T-helper 2 cell treated with Interferon-gamma antibody and Interleukin-4, amounts not matched to agents 100 ng/mL and 5 ng/mL, for 36 hours (primary cell): ENCODE measurements around the gene PDE1C. TPM values are rescaled to one million over a fixed set of nuclear protein-coding genes. Genes with fewer than 3 reads are reported as not detected.

Source experiments
- intact Hi-C: fragments of 100-400 bp; cut with micrococcal nuclease; formaldehyde crosslinking; loops from one replicate; pipeline ENCODE4 v1.15.1; 2023
- total RNA-seq: library from RNA; stranded (reverse); gene quantifications from 2 replicates; pipeline ENCODE4 v1.2.3, GENCODE V29; 2022

The PDE1C gene
- total RNA-seq, 1 donor from 2014 or later = not detected

GRCh38 chr7:31899356-31899927 lies 170.8 kb downstream of the PDE1C start:
- intact Hi-C loops = no loop called here

GRCh38 chr7:31896925-31897324 lies 173.3 kb downstream of the PDE1C start:
- intact Hi-C loops = no loop called here

- intact Hi-C loops = no loop called here
Measured at GRCh38 chr7:31894308-31894707, 175.9 kb downstream of the PDE1C start.

DNA sequence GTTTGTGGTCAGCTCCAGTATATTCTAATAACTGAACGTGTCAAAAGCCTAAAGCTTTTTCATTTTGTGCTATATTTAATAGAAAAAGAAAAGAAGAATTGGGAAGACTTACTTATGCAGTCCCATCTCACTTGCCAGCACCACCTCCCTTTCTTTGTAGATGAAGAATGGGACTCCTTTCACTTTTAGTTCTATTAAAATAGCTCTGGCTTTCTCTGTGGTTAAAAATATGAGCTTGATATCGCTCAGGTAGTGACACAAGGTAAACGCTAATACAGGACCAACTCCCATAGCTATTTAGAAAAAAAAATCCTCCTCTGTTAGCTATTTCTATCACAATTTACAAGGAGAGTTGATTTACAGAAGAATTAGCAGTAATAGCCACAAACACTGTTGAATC lies 176.8 kb downstream of the PDE1C start:
- intact Hi-C loops = no loop called here

DNA sequence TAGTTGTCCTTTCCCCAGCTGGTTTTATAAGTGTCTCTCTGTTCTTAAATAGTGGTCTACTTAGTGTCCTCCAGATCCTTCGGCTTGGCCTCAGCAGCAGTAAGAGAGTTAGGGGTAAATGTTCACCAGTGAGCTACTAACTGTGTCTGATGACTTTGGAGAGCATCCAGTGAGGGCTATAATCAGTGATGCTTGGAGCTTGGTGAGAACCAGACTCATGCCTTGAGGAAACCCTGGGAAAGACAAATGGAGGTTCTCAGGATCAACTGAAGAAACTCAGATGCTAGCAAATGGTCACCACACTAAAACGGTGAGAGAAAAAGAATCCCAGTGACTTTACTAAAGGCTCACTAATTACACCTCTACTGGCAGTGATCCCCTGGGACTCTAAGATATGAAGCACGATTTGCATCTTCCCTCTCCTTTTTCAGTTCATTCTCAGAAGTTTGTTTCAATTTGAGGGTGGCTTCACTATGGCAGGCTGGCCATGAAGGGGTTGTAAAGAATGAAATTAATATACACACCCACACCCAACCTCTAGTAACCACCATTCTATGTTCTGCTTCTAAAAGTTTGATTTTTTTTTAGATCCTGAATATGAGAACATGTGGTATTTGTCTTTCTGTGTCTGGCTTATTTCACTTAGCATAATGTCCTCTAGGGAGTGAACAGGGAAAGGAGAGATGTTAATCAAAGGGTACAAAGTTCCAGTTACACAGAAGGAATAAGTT lies 177.9 kb downstream of the PDE1C start:
- intact Hi-C loops = no loop called here

- intact Hi-C loops = no loop called here
Measured at GRCh38 chr7:31890766-31891165, 179.4 kb downstream of the PDE1C start.

- intact Hi-C loops = no loop called here
Measured at GRCh38 chr7:31890198-31890597, 180.0 kb downstream of the PDE1C start.

DNA sequence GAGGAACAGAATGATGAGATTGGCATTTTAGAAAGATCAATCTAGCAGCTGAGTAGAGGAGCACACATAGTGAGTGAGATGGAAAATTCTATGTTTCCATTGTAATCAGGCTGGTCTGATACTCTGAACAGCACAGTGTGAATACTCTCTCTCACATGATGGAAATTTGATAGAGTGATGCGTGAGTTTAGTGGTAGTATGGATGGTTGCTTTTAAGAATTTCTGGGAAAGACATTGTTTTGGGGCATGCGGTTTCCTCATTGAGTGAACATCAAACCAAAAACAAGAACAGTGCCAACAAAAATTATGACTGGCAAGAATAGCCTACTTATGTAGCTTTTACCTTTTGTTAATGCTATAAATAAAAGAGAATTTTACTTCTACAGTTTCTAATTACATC lies 183.2 kb downstream of the PDE1C start:
- intact Hi-C loops = no loop called here

DNA sequence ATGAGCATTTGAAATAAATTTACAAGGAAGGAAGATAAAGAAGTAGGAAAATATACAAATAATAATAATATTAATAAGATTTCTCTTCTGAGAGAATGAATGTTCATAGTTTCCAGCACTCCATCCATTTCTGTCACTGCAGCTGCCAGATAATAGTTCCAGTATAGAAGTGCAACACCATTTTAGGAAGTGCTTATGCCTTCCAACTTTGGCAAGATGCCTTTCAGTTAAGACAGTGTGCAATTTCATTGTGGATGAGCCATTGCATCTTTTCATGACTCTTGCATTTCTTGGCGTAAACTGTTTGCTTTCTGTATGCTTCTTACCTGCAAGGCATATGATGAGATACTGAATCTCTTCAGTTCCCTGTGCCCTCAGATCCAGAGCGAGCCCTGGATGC lies 185.0 kb downstream of the PDE1C start:
- intact Hi-C loops = no loop called here

- intact Hi-C loops = no loop called here
Measured at GRCh38 chr7:31883761-31884164, 186.4 kb downstream of the PDE1C start.

- intact Hi-C loops = no loop called here
Measured at GRCh38 chr7:31882187-31882586, 188.0 kb downstream of the PDE1C start.

DNA sequence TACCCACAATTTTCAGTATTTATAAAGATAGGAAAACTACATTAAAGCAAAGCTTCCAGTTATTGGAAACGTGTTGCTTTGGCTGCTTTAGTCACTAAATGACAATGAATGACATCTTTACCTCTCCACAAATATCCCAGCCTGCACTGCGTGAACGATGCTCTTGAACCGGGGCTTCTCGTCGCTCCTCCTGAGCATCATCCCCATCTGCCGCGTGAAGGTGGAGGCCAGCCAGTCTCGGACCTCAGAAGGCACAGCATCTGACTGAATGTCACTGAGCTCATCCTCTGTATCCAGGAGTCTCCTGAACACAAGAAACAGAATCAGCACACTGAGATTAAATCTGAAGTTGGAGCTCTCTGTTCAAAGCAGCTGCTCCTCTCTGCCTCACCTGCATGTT lies 191.3 kb downstream of the PDE1C start:
- intact Hi-C loops = no loop called here

- intact Hi-C loops = no loop called here
Measured at GRCh38 chr7:31875424-31875823, 194.8 kb downstream of the PDE1C start.

DNA sequence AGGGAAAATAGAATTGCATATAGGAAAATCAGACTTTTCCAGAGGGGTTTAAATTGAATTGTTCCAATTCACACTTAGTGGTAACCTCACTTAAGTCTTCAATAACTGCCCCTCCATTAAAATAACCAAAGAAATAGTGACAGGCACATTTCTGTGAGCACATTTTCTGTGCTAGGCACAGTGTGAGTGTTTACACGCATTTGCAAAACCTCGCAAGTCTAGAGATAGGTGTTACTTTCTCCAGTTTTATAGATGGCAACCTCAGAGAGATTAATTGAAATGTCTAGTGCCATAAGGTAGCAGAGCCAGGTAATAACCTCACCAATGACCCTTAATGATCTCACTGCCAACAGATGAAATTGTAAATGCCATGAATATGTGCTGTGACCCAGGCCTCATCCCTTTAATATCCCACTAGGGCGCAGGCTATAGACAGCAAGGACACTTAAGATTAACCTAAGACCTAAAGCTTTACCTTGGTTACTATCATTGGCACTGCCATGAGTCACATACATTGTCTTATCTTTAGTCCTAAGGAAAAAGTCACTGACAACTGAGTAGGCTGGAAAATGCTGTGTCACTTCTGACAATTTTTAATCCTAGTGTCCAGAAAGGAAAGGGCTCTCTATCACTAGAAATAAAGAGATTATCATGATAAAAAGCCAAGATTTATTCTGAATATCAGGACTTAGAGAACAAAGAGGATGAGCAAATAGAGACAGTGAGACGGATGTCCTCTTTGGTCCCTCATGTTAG lies 195.4 kb downstream of the PDE1C start:
- intact Hi-C loops = no loop called here

DNA sequence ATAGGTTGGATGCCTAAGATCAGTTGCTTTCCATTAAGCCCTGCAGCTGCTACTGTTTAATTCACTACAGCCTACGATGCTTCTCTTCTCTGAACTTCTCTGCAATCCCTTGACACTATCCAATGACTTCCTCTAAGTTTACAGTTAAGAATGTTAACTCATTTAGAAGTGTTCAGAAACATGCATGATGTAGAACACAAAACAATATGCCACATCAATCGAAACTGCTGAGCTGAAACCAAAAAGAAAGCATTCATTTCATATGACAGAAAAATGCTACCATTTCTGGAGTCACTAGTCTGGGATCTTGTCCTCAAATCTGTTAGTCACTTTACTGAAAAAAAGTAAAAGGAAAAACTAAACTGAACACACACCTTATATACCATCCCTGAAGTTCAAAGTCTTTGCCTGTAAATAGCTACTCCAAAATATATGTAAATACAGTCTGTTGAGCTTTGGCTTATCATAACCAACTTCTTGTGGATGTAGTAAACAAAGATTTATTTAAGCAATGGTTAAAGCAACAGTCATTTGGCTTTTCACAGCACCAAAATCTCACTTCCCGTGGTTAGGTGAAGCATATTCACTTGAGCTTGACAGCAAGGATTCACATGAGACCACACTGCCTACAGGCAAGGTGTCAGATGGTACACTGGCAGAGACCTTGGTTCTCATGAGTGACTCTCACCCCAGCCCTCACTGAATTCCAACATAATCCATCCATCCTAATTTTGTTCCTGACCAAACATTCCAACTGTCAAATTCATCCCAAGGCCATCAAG lies 196.2 kb downstream of the PDE1C start:
- intact Hi-C loops = no loop called here

DNA sequence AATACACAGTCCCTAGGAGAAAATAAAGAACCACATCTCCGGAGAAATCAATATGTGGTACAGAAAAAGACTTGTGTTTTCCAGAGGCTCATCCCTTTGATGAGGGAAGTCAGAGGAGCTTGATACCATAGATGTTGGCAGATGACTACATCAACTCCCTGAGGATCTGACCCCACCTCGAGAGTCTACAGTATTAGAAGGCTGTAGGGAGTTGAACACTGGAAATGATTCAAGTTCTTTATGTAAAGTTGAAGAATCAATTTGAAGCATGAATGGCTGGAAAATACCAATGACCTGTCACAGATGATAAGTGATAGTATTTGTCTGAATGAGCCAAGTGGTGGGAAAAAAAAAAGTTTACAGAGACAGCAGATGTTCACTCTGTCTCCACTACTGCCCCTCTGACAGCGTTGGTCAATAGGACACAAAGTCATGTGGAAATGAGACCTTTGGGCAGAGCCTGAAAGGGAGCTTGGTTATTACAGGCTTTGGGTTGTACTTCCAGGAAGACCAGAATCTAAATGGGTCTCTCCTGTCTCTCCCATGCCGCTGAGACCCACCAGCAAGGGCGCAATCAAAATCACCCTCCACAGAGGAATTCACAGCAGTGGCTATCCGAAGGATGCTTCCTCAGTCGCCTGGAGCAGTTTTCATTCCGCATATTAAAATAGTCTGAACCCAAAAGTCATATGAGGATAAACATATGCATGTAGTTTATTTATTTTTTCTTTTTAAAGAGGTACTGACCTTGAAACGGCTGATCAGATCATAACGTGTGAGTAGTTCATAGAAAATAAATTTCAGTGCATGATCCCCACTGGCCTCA lies 197.4 kb downstream of the PDE1C start:
- intact Hi-C loops = no loop called here

GRCh38 chr7:31864646-31865045 lies 205.6 kb downstream of the PDE1C start:
- intact Hi-C loops = no loop called here

DNA sequence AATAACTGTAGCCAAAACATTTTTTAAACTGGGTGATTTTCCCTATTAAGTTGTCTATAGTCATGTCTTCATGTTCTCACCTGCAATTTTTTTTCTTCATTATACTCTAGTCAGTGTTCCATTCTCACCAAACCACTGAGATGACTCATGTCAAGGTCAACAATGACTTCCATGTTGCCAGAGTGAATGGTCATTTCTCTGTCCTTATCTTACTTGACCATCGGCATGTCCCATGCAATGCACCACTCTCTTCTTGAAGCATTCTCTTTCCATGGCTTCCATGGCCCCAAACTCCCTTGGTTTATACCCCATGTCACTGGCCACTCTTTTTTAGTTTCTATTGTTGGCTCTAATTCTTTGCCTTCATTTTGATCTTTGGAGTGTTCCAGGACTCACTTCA lies 209.3 kb downstream of the PDE1C start:
- intact Hi-C loops = no loop called here

DNA sequence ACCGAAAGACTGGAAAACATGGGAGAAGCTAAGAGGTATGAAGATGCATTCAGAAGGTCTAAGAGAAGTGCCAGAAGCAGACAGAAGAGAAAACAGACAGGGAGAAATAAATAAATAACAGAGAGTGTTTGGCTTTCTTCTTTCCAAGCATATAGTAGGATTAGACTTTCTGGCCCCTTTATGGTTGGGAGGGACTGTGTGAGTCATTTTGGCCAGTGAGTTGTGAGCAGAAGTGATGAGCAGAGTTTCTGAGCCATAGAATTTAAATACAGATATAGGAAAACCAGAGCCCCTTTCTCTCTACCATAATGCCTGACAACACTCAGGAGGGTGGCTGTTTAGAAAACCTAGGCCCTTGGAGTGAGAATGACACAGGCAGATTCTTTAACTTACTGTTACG lies 212.2 kb downstream of the PDE1C start:
- intact Hi-C loops = no loop called here

GRCh38 chr7:31857172-31857571 lies 213.0 kb downstream of the PDE1C start:
- intact Hi-C loops = no loop called here

DNA sequence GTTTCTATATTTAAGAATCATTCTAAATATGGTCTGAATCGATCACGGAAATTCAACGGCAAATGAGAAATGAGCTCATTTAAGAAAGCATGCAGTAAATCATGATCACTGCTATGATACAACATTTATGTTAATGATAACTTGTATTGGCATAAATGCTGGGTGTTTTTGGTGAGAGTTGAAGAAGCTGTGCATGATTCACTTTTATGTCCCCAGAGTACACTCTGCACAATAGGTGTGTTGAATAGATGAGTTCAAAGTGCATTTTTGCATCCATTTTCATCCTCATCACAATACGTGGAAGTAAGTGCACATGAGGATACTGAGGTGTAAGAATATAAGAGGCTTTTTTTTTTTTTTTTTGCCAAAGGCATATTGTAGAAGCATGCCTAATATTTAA lies 213.9 kb downstream of the PDE1C start:
- intact Hi-C loops = no loop called here
